Vagina (tissue), 2 donors: Measurements from ENCODE around the gene BEAN1. TPM values are rescaled to one million over a fixed set of nuclear protein-coding genes. Genes with fewer than 3 reads are reported as not detected.
"Not testable (repeated sequence)": the region's sequence is repeated elsewhere in the genome, so short reads cannot be mapped to it uniquely, and the experiment has no call there.

ENCODE experiments used
- DNase-seq, 2 donors: peaks; one replicate each; pipeline ENCODE4 v3.0.0-alpha.2; 2017; ENCODE audit errors: extremely low spot score in 2 of 2
- H3K27ac ChIP-seq: fragments of 200-600 bp; sonication (generic); one replicate; pipeline ENCODE4 v1.5.1; 2019
- H3K27me3 ChIP-seq: fragments of 200-600 bp; sonication (generic); one replicate; pipeline ENCODE4 v1.5.1; 2019
- H3K36me3 ChIP-seq, 2 donors: fragments of 200-600 bp; sonication (generic); one replicate each; pipeline ENCODE4 v1.5.1; 2017 to 2019
- H3K4me1 ChIP-seq: fragments of 200-600 bp; sonication (generic); one replicate; pipeline ENCODE4 v1.5.1; 2019
- H3K4me3 ChIP-seq, 2 donors: fragments of 200-600 bp; sonication (generic); 1 replicate in 1 of 2; 2 replicates in 1 of 2; pipeline ENCODE4 v1.5.1; 2016 to 2019
- H3K9me3 ChIP-seq: fragments of 200-600 bp; sonication (generic); one replicate; pipeline ENCODE4 v1.5.1; 2019
- POLR2A ChIP-seq, 2 donors: fragments of 450-650 bp; IDR thresholded peaks; one replicate each; pipeline ENCODE4 v1.6.1; 2017; ENCODE audit warnings: antibody characterized with exemption in 2 of 2, mild to moderate bottlenecking in 2 of 2, moderate library complexity in 2 of 2
- POLR2AphosphoS5 ChIP-seq, 2 donors: sonication (generic); formaldehyde crosslinking; IDR thresholded peaks; one replicate each; pipeline ENCODE4 v1.9.0; 2017; ENCODE audit warnings: antibody characterized with exemption in 2 of 2, mild to moderate bottlenecking in 2 of 2, low read depth in 1 of 2; ENCODE audit not compliant: insufficient read depth in 1 of 2
- intact Hi-C: fragments of 100-400 bp; cut with DNase I; formaldehyde crosslinking; loops from one replicate; pipeline ENCODE4 v1.15.1; 2023
- total RNA-seq: library from RNA; depleted of rRNA; stranded (reverse); fragments of >200 nt; gene quantifications from one replicate; pipeline ENCODE4 v1.2.3, GENCODE V29; 2016
- TF ChIP-seq, protein P1 (sequence below), 3 experiments: fragments of 450-650 bp in 2 of 3; fragments of 200-600 bp in 1 of 3; sonication (generic) in 1 of 3; IDR thresholded peaks; one replicate each; pipeline ENCODE4 v1.5.1; 2017 to 2019; ENCODE audit warnings: antibody characterized with exemption in 3 of 3, mild to moderate bottlenecking in 2 of 3, moderate library complexity in 2 of 3

Gene BEAN1
- total RNA-seq, 1 donor from 2014 or later = not detected

DNA sequence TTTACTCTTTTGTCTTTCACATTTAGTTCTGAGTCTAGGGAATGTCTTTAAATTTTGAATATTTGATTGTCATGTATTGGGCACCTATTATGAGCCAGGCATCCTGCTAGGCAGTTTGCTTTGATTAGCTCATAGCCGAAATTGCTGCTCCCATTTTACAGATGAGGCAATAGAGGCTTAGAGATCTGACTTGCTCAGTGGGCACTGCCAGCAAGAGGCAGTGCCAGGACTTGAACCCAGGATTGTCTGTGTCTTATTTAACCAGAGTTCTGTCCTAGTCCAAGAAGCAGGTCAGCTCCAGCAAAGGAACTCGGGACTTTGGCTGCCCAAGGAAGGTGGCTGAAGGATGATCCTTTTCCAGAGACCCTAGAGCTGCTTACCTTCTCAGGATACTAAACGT is 24.5 kb downstream of the BEAN1 start:
- DNase-seq = no peak

DNA sequence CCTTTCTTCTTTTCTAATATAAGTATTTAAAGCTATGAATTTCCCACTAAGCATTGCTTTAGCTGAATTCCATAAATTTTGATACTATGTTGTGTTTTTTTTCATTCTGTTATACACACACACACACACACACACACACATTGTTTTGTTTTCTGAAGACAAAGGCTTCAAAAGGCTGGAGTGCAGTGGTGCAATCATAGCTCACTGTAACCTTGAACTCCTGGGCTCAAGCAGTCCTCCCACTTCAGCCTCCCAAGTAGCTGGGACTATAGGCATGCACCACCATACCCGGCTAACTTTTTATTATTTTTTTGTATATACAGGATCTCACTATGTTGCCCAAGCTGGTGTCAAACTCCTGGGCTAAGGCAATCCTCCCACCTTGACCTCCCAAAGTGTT is 26.1 kb downstream of the BEAN1 start:
- H3K36me3 ChIP-seq, intact Hi-C loops, H3K4me1 ChIP-seq, H3K27ac ChIP-seq, DNase-seq, H3K4me3 ChIP-seq, H3K9me3 ChIP-seq, H3K27me3 ChIP-seq: not testable (repeated sequence)

More for the DNA sequence above, 24.5 kb downstream of the BEAN1 start:
- H3K9me3 ChIP-seq = no peaks in the 10 kb centered on the region
- no peak overlapping the region for H3K27ac ChIP-seq
- no peaks in the 10 kb centered on the region for H3K4me1 ChIP-seq
- TF ChIP-seq, protein P1, sequence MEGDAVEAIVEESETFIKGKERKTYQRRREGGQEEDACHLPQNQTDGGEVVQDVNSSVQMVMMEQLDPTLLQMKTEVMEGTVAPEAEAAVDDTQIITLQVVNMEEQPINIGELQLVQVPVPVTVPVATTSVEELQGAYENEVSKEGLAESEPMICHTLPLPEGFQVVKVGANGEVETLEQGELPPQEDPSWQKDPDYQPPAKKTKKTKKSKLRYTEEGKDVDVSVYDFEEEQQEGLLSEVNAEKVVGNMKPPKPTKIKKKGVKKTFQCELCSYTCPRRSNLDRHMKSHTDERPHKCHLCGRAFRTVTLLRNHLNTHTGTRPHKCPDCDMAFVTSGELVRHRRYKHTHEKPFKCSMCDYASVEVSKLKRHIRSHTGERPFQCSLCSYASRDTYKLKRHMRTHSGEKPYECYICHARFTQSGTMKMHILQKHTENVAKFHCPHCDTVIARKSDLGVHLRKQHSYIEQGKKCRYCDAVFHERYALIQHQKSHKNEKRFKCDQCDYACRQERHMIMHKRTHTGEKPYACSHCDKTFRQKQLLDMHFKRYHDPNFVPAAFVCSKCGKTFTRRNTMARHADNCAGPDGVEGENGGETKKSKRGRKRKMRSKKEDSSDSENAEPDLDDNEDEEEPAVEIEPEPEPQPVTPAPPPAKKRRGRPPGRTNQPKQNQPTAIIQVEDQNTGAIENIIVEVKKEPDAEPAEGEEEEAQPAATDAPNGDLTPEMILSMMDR (IDR thresholded peaks at IDR 0.05) = no peak
- TF ChIP-seq POLR2AphosphoS5 (IDR thresholded peaks at IDR 0.05; ENCODE audit: insufficient read depth in 1 of 2, low read depth in 1 of 2) (no peak), POLR2A (IDR thresholded peaks at IDR 0.05) (no peak)
- H3K4me3 ChIP-seq = no peak overlapping the region
- intact Hi-C loops = no loop called here
- no peaks in the 10 kb centered on the region for H3K36me3 ChIP-seq
- no peaks in the 10 kb centered on the region for H3K27me3 ChIP-seq

DNA sequence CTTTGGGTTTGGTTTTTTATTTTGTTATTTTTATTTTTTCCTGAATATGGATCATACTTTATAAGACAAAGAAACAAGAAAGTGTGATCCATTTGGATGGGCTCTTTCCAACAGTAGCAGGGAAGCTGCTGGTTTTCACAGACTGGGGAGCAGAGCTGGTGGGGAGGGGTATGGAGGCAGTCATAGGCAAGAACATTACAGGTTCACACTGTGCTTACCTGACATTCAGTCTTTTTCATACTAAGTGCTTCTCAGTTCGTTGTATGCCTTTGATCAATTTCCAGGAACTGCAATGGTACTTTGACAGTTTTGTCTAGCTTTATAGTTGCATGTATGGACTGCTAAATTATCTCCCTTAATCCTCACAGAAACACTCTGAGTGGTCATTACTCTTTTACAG is 27.7 kb downstream of the BEAN1 start:
- Histone ChIP-seq H3K4me1 (no peaks in the 10 kb centered on the region), H3K9me3 (no peaks in the 10 kb centered on the region), H3K4me3 (no peak overlapping the region), H3K27ac (no peak overlapping the region), H3K36me3 (no peaks in the 10 kb centered on the region), H3K27me3 (no peaks in the 10 kb centered on the region)
- intact Hi-C loops = no loop called here
- TF ChIP-seq POLR2AphosphoS5 (IDR thresholded peaks at IDR 0.05; ENCODE audit: insufficient read depth in 1 of 2, low read depth in 1 of 2) = no peak
- TF ChIP-seq, protein P1 (IDR thresholded peaks at IDR 0.05) = no peak
- no peak for TF ChIP-seq POLR2A (IDR thresholded peaks at IDR 0.05)
- DNase-seq = no peak

DNA sequence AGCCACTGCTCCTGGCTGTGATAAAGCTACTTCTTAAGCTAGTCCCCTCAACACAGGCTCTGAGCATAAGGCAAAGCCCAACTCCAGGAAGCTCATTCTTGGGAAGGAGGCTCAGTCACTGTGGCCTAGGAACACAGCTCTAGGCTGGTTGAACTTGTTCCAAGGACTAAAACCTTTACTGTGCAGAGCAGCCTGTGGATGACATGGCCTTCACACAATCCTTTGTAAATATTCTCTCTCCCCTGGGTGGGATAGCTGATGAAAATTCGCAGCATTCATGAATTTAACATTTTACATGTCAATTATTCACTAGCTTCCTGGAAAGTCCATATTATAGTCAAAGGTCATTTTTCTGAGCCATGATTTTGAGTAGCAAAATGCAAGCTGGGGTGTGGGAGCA is 28.9 kb downstream of the BEAN1 start:
- no peak for TF ChIP-seq POLR2AphosphoS5 (IDR thresholded peaks at IDR 0.05; ENCODE audit: insufficient read depth in 1 of 2, low read depth in 1 of 2)
- TF ChIP-seq POLR2A (IDR thresholded peaks at IDR 0.05) = no peak
- TF ChIP-seq, protein P1 (IDR thresholded peaks at IDR 0.05) = no peak
- no peaks in the 10 kb centered on the region for H3K36me3 ChIP-seq
- DNase-seq = no peak

DNA sequence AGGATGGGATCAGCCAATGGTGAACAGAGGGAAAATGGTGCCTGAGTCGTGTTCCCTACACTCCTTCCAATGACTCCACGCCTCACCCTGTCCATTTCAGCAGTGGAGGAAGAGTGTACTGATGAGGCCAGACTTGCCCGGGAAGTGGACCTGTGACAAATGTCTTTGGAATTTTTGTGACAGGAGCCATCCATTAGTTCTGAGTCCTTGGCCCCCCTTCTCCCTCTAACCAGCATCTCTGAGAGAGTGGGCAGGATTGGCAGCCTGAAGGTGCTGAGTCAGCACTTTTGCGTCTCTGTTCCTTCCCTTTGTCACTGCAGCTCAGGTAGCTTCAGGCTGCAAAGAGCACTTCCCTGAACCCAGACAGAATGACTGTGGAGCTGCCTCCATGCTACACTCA is 30.8 kb downstream of the BEAN1 start:
- DNase-seq = no peak
- no peak overlapping the region for H3K4me3 ChIP-seq
- H3K4me1 ChIP-seq = no peaks in the 10 kb centered on the region
- intact Hi-C loops = no loop called here
- TF ChIP-seq, protein P1 (IDR thresholded peaks at IDR 0.05) = no peak
- TF ChIP-seq POLR2AphosphoS5 (IDR thresholded peaks at IDR 0.05; ENCODE audit: insufficient read depth in 1 of 2, low read depth in 1 of 2) = no peak
- no peak for TF ChIP-seq POLR2A (IDR thresholded peaks at IDR 0.05)
- H3K9me3 ChIP-seq = no peaks in the 10 kb centered on the region
- no peaks in the 10 kb centered on the region for H3K27me3 ChIP-seq
- H3K27ac ChIP-seq = no peak overlapping the region
- H3K36me3 ChIP-seq = no peaks in the 10 kb centered on the region

More for the DNA sequence above, 28.9 kb downstream of the BEAN1 start:
- Histone ChIP-seq H3K4me1 (no peaks in the 10 kb centered on the region), H3K27ac (no peak overlapping the region), H3K4me3 (no peak overlapping the region), H3K9me3 (no peaks in the 10 kb centered on the region), H3K27me3 (no peaks in the 10 kb centered on the region)
- intact Hi-C loops = no loop called here

DNA sequence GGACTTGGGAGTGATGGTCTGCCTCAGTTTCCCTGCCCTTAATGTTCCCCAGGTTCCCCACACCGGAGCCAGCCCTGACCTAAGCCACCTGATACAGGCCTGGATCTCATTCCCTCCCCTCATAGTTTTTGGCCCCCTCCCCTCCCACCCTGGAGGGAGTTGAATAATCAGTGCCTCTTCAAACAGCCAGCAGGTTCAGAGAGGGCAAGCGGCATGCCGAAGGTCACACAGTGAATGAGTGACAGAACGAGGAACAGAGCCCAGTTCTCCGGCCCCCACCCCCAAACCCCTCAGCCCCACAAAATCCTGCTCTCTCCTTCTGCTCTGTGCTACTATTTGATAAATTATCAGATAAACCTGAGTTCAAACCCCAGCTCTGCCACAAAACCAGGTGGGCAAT is 31.2 kb downstream of the BEAN1 start:
- no peak overlapping the region for H3K27ac ChIP-seq
- intact Hi-C loops = no loop called here

More for the DNA sequence above, 31.2 kb downstream of the BEAN1 start:
- H3K9me3 ChIP-seq = no peaks in the 10 kb centered on the region
- no peak for DNase-seq
- no peaks in the 10 kb centered on the region for H3K4me1 ChIP-seq
- H3K36me3 ChIP-seq = no peaks in the 10 kb centered on the region
- H3K4me3 ChIP-seq = no peak overlapping the region
- TF ChIP-seq, protein P1 (IDR thresholded peaks at IDR 0.05) = no peak
- TF ChIP-seq POLR2A (IDR thresholded peaks at IDR 0.05) = no peak
- no peak for TF ChIP-seq POLR2AphosphoS5 (IDR thresholded peaks at IDR 0.05; ENCODE audit: insufficient read depth in 1 of 2, low read depth in 1 of 2)
- H3K27me3 ChIP-seq = no peaks in the 10 kb centered on the region
